ENCODE results near the gene ANKS1A.
"Not testable (repeated sequence)": the region's sequence is repeated elsewhere in the genome, so short reads cannot be mapped to it uniquely, and the experiment has no call there.

ANKS1A gene

DNA sequence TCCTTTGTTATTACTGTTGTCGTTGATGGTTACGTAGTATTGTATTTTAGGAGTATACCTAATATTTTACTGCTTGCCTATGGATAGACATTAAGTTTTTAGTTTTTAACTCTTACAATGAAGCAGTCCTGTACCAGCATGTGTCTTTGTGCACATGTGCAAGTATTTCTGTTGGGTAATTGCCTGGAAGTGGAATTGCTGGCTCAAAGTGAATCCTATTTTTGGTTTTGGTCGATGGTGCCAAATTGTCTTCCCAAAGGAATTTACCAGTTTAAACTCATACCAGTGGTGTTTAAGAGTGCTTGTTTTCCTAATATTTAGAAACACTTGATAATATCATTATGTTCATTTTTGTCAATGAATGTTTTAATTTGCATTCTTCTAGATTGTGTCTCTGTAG lies 75.5 kb downstream of the ANKS1A start:
- no peak for DNase-seq

DNA sequence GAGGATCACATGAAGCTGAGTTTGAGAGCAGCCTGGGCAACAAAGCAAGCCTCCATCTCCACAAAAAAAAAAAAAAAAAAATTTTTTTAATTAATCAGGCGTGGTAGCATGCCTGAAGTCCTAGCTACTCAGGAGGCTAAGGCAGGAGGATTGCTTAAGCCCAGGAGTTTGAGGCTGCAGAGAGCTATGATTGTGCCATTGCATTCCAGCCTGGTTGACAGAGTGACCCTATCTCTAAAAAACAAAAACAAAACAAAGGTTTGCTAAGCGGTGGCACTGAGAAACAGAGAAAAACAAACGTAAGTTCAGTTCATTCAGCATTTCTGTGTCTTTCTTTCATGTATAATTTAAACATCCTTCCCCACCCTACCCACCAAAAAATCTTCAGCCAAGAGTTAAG lies 78.4 kb downstream of the ANKS1A start:
- no peak for DNase-seq

DNA sequence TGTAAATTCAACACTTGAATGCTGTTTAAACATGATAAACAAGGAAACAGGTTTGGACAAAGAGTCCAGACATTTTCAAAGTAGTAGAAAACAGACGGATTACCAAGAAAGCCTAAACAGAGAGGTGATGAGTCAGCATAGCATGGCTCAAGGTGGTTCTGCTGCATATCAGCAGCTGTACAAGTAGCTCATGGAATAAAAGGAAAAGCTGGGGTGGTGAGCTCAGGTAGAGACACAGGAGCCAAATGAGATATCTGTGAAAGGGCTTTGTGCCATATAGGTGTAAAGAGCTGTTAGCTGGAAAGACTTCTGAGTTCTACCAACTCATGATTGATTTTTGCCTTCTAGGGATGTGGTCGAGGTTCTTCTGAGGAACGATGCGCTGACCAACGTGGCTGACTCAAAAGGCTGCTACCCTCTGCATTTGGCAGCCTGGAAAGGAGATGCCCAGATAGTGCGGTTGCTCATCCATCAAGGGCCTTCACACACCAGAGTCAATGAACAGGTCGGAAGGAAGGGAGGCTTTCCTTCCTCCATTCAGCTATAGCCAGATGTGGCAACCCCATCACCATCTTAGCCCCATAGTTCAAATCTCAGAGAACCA lies 80.7 kb downstream of the ANKS1A start:
- no peak for DNase-seq

DNA sequence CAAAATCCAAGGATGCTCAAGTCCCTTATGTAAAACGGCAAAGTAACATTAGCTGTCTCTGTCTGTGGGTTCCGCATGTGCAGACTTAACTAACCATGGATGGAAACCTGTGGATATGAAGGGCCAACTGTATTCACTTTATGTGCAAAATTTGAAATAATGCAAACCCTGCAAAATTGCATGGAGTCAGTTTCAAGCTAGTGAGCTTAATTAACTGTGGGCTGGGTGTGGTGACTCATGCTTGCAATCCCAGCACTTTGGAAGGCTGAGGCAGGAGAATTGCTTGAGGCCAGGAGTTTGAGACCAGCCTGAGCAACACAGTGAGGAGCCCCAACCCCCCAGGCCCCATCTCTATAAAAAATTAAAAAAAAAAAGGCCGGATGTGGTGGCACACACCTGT lies 81.4 kb downstream of the ANKS1A start:
- no peak for DNase-seq

DNA sequence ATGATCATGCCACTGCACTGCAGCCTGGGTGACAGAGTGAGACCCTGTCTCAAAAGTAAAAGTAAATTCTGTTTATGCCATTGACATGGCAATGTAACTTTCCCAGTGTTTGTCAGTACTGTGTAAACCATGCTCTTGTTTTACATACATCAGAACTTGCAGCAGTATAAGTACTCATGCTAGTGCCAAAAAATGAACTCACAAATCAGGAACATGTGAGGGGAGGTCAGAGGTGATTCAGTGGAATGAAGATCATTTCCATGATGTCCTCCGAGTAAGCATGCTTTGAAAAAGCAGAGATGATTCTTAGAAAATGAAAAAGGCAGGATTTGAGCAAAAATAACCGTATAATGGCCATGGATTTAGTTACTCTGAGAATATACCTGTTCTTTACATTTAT lies 81.9 kb downstream of the ANKS1A start:
- no peak for DNase-seq

DNA sequence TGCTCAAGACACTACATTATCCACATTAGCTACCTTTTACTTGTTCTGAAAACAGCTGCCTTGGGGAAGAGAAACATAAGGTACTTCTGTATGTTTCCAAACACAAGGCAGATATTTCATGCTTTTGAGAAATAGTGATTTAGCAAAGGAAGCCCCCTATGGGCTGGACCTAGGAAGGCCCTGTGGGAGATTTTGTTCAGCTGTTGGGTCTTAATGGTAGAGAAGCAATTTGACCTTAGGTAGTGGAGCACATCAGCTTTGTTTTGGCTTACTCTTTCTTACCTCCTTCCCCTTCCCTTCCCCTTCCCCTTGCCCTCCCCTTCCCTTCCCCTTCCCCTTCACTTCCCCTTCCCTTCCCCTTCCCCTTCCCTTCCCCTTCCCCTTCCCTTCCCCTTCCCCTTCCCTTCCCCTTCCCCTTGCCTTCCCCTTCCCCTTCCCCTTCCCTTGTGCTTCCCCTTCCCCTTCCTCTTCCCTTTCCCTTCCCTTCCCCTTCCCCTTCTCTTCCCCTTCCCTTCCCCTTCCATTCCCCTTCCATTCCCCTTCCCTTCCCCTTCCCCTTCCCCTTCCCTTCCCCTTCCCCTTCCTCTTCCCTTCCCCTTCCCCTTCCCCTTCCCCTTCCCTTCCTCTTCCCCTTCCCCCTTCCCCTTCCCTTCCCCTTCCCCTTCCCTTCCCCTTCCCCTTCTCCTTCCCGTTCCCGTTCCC lies 84.6 kb downstream of the ANKS1A start:
- DNase-seq: no peak

DNA sequence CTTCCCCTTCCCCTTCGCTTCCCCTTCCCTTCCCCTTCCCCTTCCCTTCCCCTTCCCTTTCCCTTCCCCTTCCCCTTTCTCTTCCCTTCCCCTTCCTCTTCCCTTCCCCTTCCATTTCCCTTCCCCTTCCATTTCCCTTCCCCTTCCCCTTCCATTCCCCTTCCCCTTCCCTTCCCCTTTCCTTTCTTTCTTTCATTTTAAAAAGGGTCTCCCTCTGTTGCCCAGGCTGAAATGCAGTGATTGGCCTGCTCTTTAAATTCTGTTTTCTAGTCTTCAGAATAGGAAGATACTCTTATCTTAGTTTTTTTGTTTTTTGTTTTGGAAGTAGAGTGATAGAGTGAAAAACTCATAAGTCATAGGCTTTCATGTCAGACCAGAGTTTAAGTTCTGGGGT lies 85.2 kb downstream of the ANKS1A start:
- no peak for DNase-seq

DNA sequence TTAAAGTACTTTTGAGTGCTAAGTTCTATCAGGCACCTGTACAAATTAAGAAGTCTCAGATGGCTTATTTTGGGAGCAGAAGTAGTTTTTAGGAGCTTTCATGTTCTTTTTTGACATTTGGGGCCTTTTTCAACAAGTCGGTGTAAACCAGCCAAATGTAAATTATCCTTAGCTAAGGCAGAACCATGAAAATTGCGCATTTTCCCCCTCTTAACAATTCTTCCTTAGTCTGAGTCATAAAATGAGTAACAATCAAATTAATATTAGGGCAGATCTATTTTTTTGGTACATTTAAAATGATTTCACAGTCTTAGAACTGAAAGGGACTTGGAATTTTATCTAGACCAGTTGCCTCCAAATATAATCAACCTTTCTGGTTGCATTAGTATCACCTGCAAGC lies 87.2 kb downstream of the ANKS1A start:
- DNase-seq: no peak

DNA sequence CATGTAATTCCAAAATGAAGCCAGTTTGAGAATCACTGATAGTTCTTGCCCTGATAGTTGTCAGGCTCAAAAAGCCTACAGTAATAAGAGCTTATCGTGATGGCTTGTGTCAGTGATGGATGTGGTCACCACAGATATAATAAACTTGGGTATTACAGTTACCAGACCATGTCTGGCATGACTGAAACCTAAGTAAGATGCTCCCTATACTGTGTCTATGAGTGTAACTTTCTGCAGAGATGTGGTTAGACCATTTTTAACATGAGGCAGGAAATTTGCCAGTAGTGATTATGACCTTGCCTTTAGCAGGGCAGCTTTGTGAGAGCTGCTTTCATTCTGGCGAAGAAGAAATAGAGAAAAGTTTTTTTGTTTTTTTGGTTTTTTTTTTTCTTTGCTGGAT lies 90.2 kb downstream of the ANKS1A start:
- no peak for DNase-seq

DNA sequence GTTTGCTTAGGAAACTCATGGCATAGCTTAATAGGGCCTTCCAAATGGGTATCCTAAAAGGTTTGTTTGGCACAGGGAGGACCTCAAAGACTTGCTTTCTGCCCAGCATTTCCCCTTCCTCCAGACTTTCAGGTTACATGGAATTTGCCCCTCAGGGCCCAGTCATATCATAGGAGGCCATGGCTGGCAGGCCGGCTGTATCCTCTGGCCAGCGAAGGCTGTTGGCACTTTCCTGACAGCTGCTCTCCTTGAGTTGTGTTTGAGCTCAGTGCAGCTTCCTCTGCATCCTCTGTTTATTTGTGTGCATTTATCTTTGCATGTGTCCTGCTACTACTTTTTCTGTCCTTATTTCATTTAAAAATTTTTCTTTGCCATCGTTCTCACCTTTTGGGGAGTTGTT lies 90.9 kb downstream of the ANKS1A start:
- no peak for DNase-seq

DNA sequence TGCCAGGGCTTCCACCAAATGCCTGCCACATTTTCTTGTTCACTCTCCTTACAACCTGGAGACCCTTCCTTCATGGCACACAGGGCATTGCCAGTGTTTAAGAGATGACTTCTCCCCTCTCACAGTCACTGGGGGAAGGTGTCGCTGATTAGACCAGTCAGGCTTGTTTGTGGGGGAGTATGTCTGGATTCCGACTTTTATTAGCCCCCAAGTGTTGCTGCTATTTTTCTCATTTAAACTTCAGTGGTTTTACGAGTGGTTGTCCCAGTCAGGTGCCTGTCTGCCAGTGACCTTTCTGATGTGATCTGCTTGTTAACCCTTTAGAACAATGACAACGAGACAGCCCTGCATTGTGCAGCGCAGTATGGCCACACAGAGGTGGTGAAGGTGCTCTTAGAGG lies 92.3 kb downstream of the ANKS1A start:
- DNase-seq: no peak

DNA sequence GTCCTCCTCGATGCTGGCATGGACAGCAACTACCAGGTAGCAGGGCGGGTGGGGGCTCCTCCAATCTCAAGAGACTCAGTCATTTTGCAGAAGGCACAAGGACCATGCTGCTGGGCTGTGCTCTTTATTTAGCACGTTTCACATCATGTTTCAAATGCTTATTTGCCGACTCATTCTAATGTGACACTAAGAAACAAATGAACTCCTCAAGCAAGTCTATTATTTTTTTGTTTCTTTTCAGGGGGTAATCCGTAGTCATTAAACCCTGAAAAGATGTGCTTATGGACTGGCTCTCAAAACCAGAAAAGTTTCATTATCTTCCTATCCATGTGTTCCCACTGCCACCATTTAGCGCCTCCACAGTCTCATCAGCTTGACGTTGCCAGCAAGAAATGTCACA lies 92.9 kb downstream of the ANKS1A start:
- DNase-seq: no peak

DNA sequence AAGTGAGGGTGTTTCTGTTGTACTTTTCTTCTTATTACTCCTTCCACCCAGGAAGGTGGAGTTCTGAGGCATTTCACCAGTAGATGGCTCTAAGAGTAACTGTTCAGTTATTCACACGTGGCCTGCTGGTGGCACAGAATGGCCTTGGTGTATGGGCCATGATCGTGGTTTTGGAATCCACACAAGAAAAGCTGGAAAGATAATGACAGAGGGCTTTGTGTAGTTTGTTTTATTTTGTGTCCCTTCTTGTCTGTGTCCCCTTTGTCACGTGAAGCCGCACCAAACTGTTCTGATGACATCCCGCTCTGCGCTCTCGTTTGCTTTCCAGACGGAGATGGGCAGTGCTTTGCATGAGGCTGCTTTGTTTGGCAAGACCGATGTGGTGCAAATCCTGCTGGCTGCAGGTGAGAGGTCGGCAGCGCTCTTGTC lies 93.4 kb downstream of the ANKS1A start:
- DNase-seq: peak; percentile 38 to 70

DNA sequence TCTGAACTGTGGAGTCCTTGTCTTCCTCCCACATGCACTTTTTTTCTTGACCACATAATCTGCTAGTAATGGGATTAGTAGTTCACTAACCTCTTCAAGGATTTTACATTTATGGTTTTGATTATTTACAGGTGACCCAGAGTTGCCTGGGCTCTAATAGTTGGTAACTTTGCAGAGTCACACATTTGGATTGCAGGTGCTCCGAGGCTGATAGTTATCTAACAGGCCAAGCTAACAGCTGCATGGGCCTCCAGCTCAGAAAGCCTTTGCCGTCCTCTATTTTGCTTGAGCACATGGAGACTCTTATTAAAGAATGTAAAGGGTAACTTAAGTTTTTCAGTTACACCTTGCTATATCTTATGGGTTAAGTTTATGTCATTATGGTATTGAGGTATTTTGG lies 95.4 kb downstream of the ANKS1A start:
- DNase-seq: no peak

DNA sequence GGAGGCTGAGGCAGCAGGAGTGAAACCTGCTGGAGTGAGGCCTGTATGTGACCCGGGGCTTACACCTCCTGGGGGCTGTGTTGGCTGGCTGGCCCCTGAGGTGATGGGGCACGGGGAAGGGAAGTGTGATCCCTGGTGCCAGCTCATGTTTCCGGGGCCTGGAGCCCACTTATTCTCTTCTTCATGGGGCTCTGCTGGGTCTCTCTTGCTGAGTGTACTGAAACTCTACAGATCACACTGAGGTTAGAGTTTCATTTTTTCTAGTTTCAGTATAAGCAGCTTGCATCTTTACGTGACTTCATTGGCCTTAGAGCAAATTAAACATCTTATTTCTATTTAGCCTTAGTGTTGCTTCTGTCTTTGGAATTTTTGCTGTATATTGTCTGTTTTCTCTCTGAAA lies 96.2 kb downstream of the ANKS1A start:
- no peak for DNase-seq

DNA sequence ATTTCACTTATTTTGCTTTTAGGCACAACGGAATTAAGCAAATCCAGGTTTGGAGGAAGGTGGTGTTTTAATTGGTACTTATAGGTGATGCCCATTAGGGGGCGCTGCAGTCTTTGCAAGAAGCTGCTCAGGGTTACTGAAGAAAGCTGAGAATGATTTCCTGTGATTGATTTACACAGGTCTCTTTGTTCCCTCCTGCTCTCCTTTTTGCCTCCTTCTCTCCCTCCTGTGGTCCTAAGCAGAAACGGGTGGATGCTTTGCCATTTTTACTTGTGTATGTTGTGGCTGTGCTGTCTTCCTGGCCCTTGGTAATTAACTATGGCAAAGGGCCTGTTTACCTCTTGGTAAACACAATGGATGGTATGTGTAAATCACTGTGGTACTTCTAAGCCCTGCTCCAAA lies 97.8 kb downstream of the ANKS1A start:
- DNase-seq: peak; percentile 67 to 87

DNA sequence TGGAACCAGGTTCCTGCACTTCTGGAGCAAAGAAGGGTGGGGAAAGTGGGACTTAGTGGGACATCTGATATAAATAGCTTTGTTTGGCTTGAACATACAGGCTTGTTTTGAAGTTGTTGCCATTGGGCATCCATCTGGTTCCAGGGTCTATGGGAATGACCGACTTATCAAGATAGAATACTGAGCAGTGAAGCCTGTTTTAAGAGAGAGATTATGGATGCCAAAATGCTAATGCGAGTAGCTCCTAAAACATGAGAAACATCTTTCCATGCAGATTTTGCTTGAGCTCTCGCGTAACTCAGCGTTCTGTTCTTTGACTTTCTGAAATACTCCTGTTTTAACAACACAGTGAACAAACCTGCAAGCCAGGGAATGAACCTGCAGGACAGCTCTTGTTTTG lies 98.5 kb downstream of the ANKS1A start:
- DNase-seq: no peak

DNA sequence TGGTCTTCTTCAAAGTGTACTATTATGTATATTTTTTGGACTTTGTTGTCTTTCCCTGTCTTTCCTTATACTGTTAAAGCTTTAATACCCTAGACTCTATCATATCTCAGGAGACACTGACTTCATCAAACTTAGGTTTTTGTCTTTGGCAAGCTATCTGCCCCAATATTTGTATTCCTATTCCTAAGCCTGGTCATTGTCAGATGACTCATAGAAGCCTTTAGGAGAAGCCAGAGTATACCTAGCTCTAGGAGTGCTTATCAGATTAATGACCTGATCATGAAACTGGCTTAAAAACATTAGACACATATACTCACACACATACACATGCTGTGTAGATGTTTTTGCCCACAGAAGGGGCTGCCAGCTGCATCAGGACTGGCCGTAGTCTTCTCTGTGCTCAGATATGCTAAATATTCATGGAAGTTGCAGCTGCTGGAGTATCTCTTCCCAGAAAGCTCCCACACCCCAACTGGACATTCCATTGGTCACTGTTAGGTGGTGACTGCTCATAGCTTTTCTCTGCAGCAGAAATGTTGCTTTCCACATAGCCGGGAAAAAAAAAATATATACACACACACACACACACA lies 102.0 kb downstream of the ANKS1A start:
- DNase-seq: no peak

DNA sequence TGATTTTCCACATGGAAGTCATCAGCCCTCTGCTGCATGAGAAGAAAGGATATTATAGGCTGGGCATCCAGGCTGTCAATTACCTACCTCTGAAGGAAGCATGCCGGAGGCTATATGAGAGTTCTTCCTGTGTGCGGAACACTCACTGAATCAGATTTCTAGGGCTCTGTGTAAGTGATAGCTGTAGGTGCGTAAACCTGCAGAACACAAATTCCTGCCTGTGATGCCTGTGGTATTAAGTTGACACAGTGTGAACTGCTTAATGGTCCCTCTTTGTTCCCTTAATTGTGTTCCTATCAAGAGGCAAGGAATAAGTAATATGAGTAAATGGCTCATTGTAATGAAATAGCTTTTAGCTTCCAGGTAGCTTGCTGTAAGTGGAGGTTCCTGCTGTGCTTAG lies 103.3 kb downstream of the ANKS1A start:
- no peak for DNase-seq

DNA sequence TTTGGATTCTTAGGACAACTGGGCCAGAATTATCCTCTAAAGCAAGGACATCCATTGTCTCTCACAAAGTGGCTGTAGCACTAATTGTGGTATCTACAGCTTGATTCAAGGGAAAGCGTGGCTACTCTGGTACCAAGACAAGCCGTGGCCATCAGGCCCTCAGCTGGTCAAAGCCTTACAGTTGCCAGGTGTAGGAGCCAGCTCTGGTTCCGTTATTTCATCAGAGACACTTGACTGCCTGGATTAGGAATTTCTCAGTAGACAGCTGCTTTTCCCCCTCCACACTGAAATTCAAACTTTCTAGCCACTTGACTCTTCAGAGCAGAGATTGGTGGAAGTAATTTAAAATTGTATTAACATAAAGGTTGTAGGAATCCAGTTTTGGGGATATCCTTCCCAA lies 104.2 kb downstream of the ANKS1A start:
- DNase-seq: no peak

DNA sequence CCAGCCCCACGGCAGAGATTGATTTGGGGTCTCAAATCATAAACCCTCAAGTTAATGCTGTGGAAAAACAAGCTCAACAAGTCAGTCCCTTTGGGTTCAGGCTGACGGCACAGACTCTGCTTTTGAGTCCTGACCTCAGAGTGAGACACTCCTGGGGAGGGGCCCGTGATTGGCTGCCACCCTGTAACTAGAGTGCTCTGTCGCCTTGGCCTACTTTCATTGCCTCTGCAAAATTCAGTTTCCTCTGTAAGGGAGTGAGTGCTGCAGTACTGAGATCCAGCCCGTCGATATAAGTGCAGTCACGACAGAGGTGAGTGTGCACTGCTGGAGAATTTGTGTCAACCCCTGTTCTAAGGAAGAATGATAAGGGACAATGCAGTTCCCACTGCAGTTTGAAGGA lies 105.6 kb downstream of the ANKS1A start:
- DNase-seq: no peak

DNA sequence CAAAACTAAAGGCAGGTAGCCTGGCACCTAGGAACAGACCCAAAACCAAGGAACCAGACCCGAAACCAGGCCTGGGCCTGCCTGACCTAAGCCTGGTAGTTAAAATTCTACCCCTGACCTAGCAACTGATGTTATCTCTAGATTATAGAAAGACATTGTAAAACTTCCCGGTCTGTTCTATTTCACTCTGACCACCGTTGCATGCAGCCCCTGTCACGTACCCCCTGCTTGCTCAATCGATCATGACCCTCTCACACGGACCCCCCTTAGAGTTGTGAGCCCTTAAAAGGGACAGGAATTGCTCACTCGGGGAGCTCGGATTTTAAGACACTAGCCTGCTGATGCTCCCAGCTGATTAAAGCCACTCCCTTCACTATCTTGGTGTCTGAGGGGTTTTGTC lies 109.4 kb downstream of the ANKS1A start:
- not testable (repeated sequence) for DNase-seq

DNA sequence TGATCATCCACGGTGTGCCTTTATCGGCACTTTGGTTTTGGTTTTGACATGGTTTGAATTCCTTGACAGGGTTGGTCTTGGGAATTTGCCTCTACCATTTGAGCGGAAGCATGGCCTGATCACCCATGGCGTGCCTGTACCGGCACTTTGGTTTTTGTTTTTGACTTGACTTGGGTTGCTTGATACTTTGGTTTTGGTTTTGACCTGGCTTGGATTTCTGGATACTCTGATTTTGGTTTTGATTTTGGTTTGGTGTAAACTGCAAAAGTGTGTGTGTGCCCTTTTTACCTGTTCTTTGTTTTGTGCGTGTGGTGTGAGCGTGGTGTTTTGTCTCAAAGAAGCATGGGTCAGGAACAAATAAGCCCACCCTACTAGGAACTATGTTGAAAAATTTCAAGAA lies 110.1 kb downstream of the ANKS1A start:
- not testable (repeated sequence) for DNase-seq

DNA sequence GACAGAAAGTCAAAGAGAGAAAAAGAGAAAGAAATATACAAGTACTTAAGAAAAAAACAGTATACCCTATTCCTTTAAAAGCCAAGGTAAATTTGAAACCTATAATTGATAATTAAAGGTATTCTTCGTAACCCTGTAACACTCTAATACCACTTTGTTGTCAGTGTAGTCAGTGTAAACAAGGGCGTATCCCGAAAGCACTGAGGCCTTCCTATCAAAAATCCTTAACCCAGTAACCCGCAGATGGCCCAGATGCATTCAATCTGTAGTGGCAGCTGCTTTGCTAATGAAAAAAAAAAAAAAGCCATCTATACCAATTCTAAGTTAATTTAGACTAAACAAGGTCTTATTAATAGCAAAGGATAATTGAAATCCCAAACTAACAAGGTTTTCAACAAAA lies 110.9 kb downstream of the ANKS1A start:
- not testable (repeated sequence) for DNase-seq

DNA sequence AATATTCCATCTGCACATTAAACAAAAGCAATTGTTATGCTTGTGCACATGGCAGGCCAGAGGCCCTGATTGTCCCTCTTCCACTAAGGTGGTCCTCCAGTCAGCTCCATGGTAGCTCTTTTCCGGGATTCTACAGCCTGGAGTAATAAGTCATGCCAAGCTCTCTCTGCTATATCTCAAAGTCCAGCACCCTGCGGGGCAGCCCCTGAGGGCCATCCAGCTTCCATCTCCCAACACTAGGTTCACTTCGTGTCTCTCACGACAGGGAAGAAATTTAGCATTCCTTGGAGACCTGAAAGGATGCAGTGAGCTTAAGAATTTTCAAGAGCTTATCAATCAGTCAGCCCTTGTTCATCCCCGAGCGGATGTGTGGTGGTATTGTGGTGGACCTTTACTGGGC lies 112.3 kb downstream of the ANKS1A start:
- not testable (repeated sequence) for DNase-seq

Data from hippocampal formation (tissue), 2 donors.